Endodermal cell (in vitro differentiated cells): Measurements from ENCODE around the gene DHRS7B. TPM values are rescaled to one million over a fixed set of nuclear protein-coding genes. Genes with fewer than 3 reads are reported as not detected.
"Not testable (repeated sequence)": the region's sequence is repeated elsewhere in the genome, so short reads cannot be mapped to it uniquely, and the experiment has no call there.

ENCODE experiments used
- DNase-seq: peaks from one replicate; pipeline ENCODE4 v3.0.0-alpha.2; 2017
- H3K27ac ChIP-seq: 2 replicates; pipeline ENCODE4 v1.5.1; 2013; ENCODE audit warnings: mild to moderate bottlenecking, low read depth, low read length, moderate library complexity
- H3K27me3 ChIP-seq: 2 replicates; pipeline ENCODE4 v1.6.1; 2013; ENCODE audit warnings: mild to moderate bottlenecking, low read length, moderate library complexity; ENCODE audit not compliant: insufficient read depth, control insufficient read depth, poor library complexity, severe bottlenecking
- H3K36me3 ChIP-seq: 2 replicates; pipeline ENCODE4 v1.7.0; 2013; ENCODE audit warnings: mild to moderate bottlenecking, low read length, moderate library complexity; ENCODE audit not compliant: control insufficient read depth, insufficient read depth
- H3K4me1 ChIP-seq: one replicate; pipeline ENCODE4 v1.7.0; 2013; ENCODE audit warnings: low read length; ENCODE audit not compliant: control insufficient read depth, insufficient read depth
- H3K4me3 ChIP-seq: 2 replicates; pipeline ENCODE4 v1.5.1; 2013; ENCODE audit warnings: mild to moderate bottlenecking, low read length, moderate library complexity
- H3K9ac ChIP-seq: 2 replicates; pipeline ENCODE4 v1.6.1; 2013; ENCODE audit warnings: mild to moderate bottlenecking, low read length, moderate library complexity; ENCODE audit not compliant: poor library complexity, severe bottlenecking; ENCODE audit errors: extremely low read depth
- H3K9me3 ChIP-seq: 2 replicates; pipeline ENCODE4 v1.6.1; 2013; ENCODE audit warnings: mild to moderate bottlenecking, low read length, moderate library complexity; ENCODE audit not compliant: control insufficient read depth
- H3K27ac Mint-ChIP-seq: 2 replicates; pipeline ENCODE4 v1.8.0; 2020; ENCODE audit warnings: mixed read lengths
- H3K27me3 Mint-ChIP-seq: 2 replicates; pipeline ENCODE4 v1.8.0; 2021; ENCODE audit warnings: mild to moderate bottlenecking, mixed read lengths; ENCODE audit not compliant: insufficient read depth
- H3K36me3 Mint-ChIP-seq: 2 replicates; pipeline ENCODE4 v1.8.0; 2020; ENCODE audit warnings: low read depth, mixed read lengths
- H3K4me1 Mint-ChIP-seq: 2 replicates; pipeline ENCODE4 v1.8.0; 2020; ENCODE audit warnings: mixed read lengths
- H3K4me3 Mint-ChIP-seq: 2 replicates; pipeline ENCODE4 v1.8.0; 2020; ENCODE audit warnings: mild to moderate bottlenecking, moderate library complexity, mixed read lengths
- H3K9me3 Mint-ChIP-seq: 2 replicates; pipeline ENCODE4 v1.8.0; 2020; ENCODE audit warnings: mild to moderate bottlenecking, mixed read lengths
- CTCF ChIP-seq: fragments of 200-600 bp; sonication (generic); conservative IDR thresholded peaks from 2 replicates; pipeline ENCODE4 v1.5.0; 2021; ENCODE audit warnings: antibody characterized with exemption, mild to moderate bottlenecking
- WGBS, 2 experiments: methylation state at CpG; one replicate each; pipeline versions ENCODE4 v1.1.5 to v1.1.7; 2013; ENCODE audit warnings: missing lambda C conversion rate in 2 of 2, mixed read lengths in 1 of 2; ENCODE audit not compliant: insufficient coverage in 1 of 2, insufficient read length in 1 of 2; 5-methylcytosine and 5-hydroxymethylcytosine counted together
- total RNA-seq, 2 donors: library from RNA; stranded (reverse); fragmentation: NEBNext Ultra II Directional in 1 of 2; extraction: Animal tissue kit (Norgen Biotek cat#: 25700) in 1 of 2; gene quantifications; 2 replicates in 1 of 2; 3 replicates in 1 of 2; pipeline ENCODE4 v1.2.1, GENCODE V29; 2021

Gene DHRS7B
- total RNA-seq, 2 donors from 2014 or later = 20.8 to 24.2 TPM

- H3K36me3 Mint-ChIP-seq = peaks cover 8% of the 10 kb centered on the region
- H3K4me1 Mint-ChIP-seq = peaks cover 36% of the 10 kb centered on the region
- Histone ChIP-seq H3K36me3 (no peaks in the 10 kb centered on the region), H3K9me3 (peaks cover 43% of the 10 kb centered on the region), H3K4me3 (peak overlapping the region; percentile 43), H3K27me3 (no peaks in the 10 kb centered on the region), H3K27ac (peak overlapping the region; percentile 16), H3K4me1 (peaks cover 13% of the 10 kb centered on the region), H3K9ac (peak overlapping the region; percentile 32)
- peak overlapping the region; percentile 88 for H3K27ac Mint-ChIP-seq
- WGBS, 2 experiments = 28 to 31% methylated on average over 3 of the region's 3 CpGs
- peaks cover 47% of the 10 kb centered on the region for H3K9me3 Mint-ChIP-seq
- DNase-seq = peak; percentile 49
- H3K4me3 Mint-ChIP-seq = no peak overlapping the region
- no peak for TF ChIP-seq CTCF
- no peaks in the 10 kb centered on the region for H3K27me3 Mint-ChIP-seq
Measured at GRCh38 chr17:21108651-21109050, 18.1 kb upstream of the DHRS7B start.

GRCh38 chr17:21113049-21113690 is 13.6 kb upstream of the DHRS7B start:
- peaks cover 8% of the 10 kb centered on the region for H3K4me1 ChIP-seq
- no peak overlapping the region for H3K27ac Mint-ChIP-seq
- 94% methylated on average over 5 of the region's 5 CpGs; no CpG with 5 or more reads in 1 of the 2 experiments for WGBS, 2 experiments
- no peak for TF ChIP-seq CTCF
- H3K9ac ChIP-seq = no peak overlapping the region
- H3K9me3 ChIP-seq = peaks cover 33% of the 10 kb centered on the region
- H3K27ac ChIP-seq = no peak overlapping the region
- no peaks in the 10 kb centered on the region for H3K27me3 ChIP-seq
- no peak overlapping the region for H3K4me3 ChIP-seq
- H3K4me1 Mint-ChIP-seq = peaks cover 16% of the 10 kb centered on the region
- no peaks in the 10 kb centered on the region for H3K27me3 Mint-ChIP-seq
- no peak overlapping the region for H3K4me3 Mint-ChIP-seq
- peaks cover 25% of the 10 kb centered on the region for H3K9me3 Mint-ChIP-seq
- no peak for DNase-seq
- no peaks in the 10 kb centered on the region for H3K36me3 ChIP-seq
- H3K36me3 Mint-ChIP-seq = peaks cover 2% of the 10 kb centered on the region

GRCh38 chr17:21113716-21114115 is 13.0 kb upstream of the DHRS7B start:
- no peaks in the 10 kb centered on the region for H3K27me3 Mint-ChIP-seq
- H3K4me3 Mint-ChIP-seq = no peak overlapping the region
- H3K9ac ChIP-seq = no peak overlapping the region
- H3K36me3 ChIP-seq = no peaks in the 10 kb centered on the region
- peaks cover 4% of the 10 kb centered on the region for H3K4me1 ChIP-seq
- H3K9me3 ChIP-seq = peaks cover 33% of the 10 kb centered on the region
- WGBS, 2 experiments = 100% methylated on average over 1 of the region's 1 CpG
- TF ChIP-seq CTCF = no peak
- H3K27ac ChIP-seq = no peak overlapping the region
- peaks cover 11% of the 10 kb centered on the region for H3K4me1 Mint-ChIP-seq
- peaks cover 2% of the 10 kb centered on the region for H3K36me3 Mint-ChIP-seq
- DNase-seq = no peak
- peaks cover 21% of the 10 kb centered on the region for H3K9me3 Mint-ChIP-seq
- H3K4me3 ChIP-seq = no peak overlapping the region
- H3K27me3 ChIP-seq = no peaks in the 10 kb centered on the region
- H3K27ac Mint-ChIP-seq = no peak overlapping the region

DNA sequence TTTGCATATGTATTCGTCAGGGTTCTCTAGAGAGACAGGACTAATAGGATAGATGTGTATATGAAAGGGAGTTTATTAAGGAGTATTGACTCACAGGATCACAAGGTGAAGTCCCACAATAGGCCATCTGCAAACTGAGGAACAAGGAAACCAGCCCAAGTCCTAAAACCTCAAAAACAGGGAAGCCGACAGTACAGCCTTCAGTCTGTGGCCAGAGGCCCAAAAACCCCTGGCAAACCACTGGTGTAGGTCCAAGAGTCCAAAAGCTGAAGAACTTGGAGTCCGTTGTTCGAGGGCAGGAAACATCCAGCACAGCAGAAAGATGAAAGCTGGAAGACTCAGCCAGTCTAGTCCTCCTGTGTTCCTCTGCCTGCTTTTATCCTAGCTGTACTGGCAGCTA is 12.0 kb upstream of the DHRS7B start:
- not testable (repeated sequence) for H3K27ac Mint-ChIP-seq, H3K27ac ChIP-seq, H3K4me3 ChIP-seq, H3K27me3 Mint-ChIP-seq, H3K9ac ChIP-seq, H3K36me3 ChIP-seq, H3K4me3 Mint-ChIP-seq, DNase-seq, H3K4me1 ChIP-seq, H3K4me1 Mint-ChIP-seq, H3K27me3 ChIP-seq, H3K36me3 Mint-ChIP-seq
- H3K9me3 Mint-ChIP-seq = peaks cover 14% of the 10 kb centered on the region
- peaks cover 33% of the 10 kb centered on the region for H3K9me3 ChIP-seq
- WGBS, 2 experiments = 88 to 93% methylated on average over 3 to 4 of the region's 4 CpGs
